Esophagus squamous epithelium (tissue), 5 donors: ENCODE results near the gene COMMD1. TPM values are rescaled to one million over a fixed set of nuclear protein-coding genes. Genes with fewer than 3 reads are reported as not detected.
"Not testable (repeated sequence)": the region's sequence is repeated elsewhere in the genome, so short reads cannot be mapped to it uniquely, and the experiment has no call there.

Experiments
- DNase-seq: peaks from one replicate; lab custom pipeline; 2025; lab: John Stamatoyannopoulos, UW
- H3K27ac ChIP-seq, 4 donors: fragments of 200-600 bp; sonication (generic); one replicate each; pipeline ENCODE4 v1.5.1; 2016 to 2019; ENCODE audit warnings: mild to moderate bottlenecking in 1 of 4
- H3K27me3 ChIP-seq, 4 donors: fragments of 200-600 bp; sonication (generic); 1 replicate in 3 of 4; 2 replicates in 1 of 4; pipeline versions ENCODE4 v1.5.1 to v1.6.0; 2017 to 2021; ENCODE audit warnings: antibody characterized with exemption in 1 of 4
- H3K36me3 ChIP-seq, 3 donors: fragments of 200-600 bp; sonication (generic); one replicate each; pipeline ENCODE4 v1.5.1; 2016 to 2019
- H3K4me1 ChIP-seq, 3 donors: fragments of 200-600 bp; sonication (generic); one replicate each; pipeline ENCODE4 v1.5.1; 2017 to 2019
- H3K4me3 ChIP-seq, 4 donors: fragments of 200-600 bp; sonication (generic); 1 replicate in 3 of 4; 2 replicates in 1 of 4; pipeline ENCODE4 v1.5.1; 2016 to 2019; ENCODE audit warnings: mild to moderate bottlenecking in 2 of 4, moderate library complexity in 1 of 4
- H3K9me3 ChIP-seq, 3 donors: fragments of 200-600 bp; sonication (generic); one replicate each; pipeline ENCODE4 v1.5.1; 2016 to 2019
- POLR2A ChIP-seq, 4 donors: fragments of 450-650 bp; IDR thresholded peaks; one replicate each; pipeline ENCODE4 v1.6.1; 2017; ENCODE audit warnings: antibody characterized with exemption in 4 of 4, mild to moderate bottlenecking in 4 of 4, moderate library complexity in 3 of 4
- WGBS, 2 donors: methylation state at CpG; one replicate each; pipeline ENCODE4 v1.1.5; 2018; 5-methylcytosine and 5-hydroxymethylcytosine counted together
- intact Hi-C: fragments of 100-400 bp; cut with DNase I; formaldehyde crosslinking; loops from one replicate; pipeline ENCODE4 v1.15.0; 2022
- total RNA-seq, 4 donors: library from RNA; depleted of rRNA; stranded (reverse); fragments of >200 nt; gene quantifications; one replicate each; pipeline ENCODE4 v1.1.0, GENCODE V29; 2016
- TF ChIP-seq, protein P1 (sequence below), 6 experiments: fragments of 450-650 bp in 4 of 6; fragments of 200-600 bp in 2 of 6; sonication (generic) in 2 of 6; IDR thresholded peaks; one replicate each; pipeline ENCODE4 v1.5.1; 2016 to 2019; ENCODE audit warnings: antibody characterized with exemption in 6 of 6, mild to moderate bottlenecking in 4 of 6, moderate library complexity in 4 of 6
- donor health status: DM: yes; HTN: yes; CAD: no.

COMMD1 gene
- total RNA-seq = 10 to 100 TPM; 38.0 to 44.3 (median 40.5) TPM

DNA sequence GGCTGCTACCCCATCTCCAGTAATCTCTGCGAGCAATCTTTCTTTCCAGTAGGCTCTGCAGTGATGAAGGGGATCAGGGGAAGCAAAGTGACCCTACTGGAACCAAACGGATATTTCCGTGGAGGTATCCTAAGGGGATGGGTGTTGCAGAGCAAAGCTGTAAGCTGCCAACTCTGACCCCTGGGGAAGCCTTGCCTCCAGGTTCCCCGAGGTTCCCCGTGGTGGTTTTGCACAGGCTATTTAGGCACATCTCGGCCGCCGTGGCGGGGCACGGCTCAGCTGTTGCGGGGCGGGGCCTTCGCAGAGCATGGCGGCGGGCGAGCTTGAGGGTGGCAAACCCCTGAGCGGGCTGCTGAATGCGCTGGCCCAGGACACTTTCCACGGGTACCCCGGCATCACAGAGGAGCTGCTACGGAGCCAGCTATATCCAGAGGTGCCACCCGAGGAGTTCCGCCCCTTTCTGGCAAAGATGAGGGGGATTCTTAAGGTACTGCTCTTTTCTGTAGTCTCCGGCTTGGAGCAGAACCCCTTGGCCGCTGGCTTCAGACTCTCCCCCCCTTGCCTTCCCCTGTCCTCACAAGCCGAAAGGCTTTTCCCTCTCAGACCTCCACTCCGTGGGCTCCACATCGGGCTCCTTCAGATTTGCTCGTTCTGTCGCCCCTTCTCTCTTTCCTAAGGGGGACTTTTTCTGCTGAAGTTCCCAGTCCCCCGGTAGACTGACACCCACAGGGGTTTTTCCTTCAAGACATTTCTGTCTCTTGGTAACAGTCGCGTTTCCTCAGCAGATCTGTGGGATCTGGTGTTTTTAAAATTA is at the start of gene COMMD1:
Gene COMMD1, plus strand, starts transcription at position 303 of the 814 bp plus-strand sequence. Its CDS starts 5 bp downstream, at position 308.
- DNase-seq = no peak
- WGBS, 2 donors = 1 to 2% methylated on average over 16 to 20 of the region's 33 CpGs
- no peaks in the 10 kb centered on the region for H3K36me3 ChIP-seq
- H3K4me1 ChIP-seq = peaks cover 0 to 39% (median 7%) of the 10 kb centered on the region in 3 donors
- intact Hi-C loops = no loop called here
- no peaks in the 10 kb centered on the region for H3K9me3 ChIP-seq
- peak within 1 kb of the TSS; percentile 71 to 86 (median 79) for H3K27ac ChIP-seq
- peak within 1 kb of the TSS; percentile 50 to 86 (median 79) for H3K4me3 ChIP-seq
- TF ChIP-seq POLR2A (IDR thresholded peaks at IDR 0.05) = peak in 1 of 4 donors; percentile 58
- TF ChIP-seq, protein P1, sequence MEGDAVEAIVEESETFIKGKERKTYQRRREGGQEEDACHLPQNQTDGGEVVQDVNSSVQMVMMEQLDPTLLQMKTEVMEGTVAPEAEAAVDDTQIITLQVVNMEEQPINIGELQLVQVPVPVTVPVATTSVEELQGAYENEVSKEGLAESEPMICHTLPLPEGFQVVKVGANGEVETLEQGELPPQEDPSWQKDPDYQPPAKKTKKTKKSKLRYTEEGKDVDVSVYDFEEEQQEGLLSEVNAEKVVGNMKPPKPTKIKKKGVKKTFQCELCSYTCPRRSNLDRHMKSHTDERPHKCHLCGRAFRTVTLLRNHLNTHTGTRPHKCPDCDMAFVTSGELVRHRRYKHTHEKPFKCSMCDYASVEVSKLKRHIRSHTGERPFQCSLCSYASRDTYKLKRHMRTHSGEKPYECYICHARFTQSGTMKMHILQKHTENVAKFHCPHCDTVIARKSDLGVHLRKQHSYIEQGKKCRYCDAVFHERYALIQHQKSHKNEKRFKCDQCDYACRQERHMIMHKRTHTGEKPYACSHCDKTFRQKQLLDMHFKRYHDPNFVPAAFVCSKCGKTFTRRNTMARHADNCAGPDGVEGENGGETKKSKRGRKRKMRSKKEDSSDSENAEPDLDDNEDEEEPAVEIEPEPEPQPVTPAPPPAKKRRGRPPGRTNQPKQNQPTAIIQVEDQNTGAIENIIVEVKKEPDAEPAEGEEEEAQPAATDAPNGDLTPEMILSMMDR (IDR thresholded peaks at IDR 0.05) = peak in 1 of 6 experiments; percentile 29
- H3K27me3 ChIP-seq = no peaks in the 10 kb centered on the region

DNA sequence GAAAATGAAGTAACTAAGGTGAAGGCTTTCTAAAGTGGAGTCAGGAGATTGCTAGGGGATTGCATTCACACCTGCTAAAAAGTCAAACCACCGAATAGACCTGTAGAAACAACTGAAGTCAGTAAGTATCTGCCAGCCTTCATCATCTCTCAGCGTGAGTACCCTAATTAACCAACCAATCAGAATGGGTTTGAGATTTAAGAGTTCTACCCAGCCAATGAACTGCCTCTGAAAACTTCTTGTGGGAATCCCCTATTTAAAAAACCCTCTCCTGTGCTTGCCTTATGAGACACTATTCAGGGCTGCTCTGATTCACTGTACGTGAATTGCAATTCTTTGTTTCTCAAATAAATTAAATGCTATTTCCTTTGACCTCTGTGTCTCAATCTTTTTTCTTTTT is 48.2 kb upstream of the COMMD1 start:
- H3K27ac ChIP-seq = no peak overlapping the region
- 32 to 45% methylated on average over 3 of the region's 3 CpGs for WGBS, 2 donors
- no peak for DNase-seq
- TF ChIP-seq POLR2A (IDR thresholded peaks at IDR 0.05) = no peak
- TF ChIP-seq, protein P1 (IDR thresholded peaks at IDR 0.05) = no peak
- H3K36me3 ChIP-seq = no peaks in the 10 kb centered on the region
- H3K4me3 ChIP-seq = no peak overlapping the region
- peaks cover 0 to 21% (median 6%) of the 10 kb centered on the region in 3 donors for H3K4me1 ChIP-seq
- intact Hi-C loops = no loop called here
- H3K27me3 ChIP-seq = no peaks in the 10 kb centered on the region
- H3K9me3 ChIP-seq = no peaks in the 10 kb centered on the region

DNA sequence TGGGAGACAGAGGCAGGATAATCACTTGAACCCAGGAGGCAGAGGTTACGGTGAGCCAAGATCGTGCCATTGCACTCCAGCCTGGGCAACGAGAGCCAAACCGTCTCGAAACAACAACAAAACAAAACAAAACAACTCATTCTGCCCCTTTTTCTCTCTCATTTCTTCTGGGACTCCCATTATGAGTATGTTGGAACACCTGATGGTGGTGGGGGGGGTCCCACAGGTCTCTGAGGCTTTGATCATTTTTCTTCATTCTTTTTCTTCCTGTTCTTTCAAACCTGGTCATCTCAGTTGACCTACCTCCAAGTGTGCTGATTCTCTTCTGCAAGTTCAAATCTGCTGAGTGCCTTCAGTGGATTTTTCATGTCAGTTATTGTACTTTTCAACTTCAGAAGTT is 43.4 kb upstream of the COMMD1 start:
- WGBS, 2 donors = 84 to 95% methylated on average over 5 of the region's 5 CpGs
- TF ChIP-seq POLR2A (IDR thresholded peaks at IDR 0.05) = no peak
- TF ChIP-seq, protein P1 (IDR thresholded peaks at IDR 0.05) = no peak
- no peaks in the 10 kb centered on the region for H3K4me1 ChIP-seq
- no peak for DNase-seq
- H3K9me3 ChIP-seq = no peaks in the 10 kb centered on the region
- H3K27me3 ChIP-seq = no peaks in the 10 kb centered on the region
- H3K4me3 ChIP-seq = no peak overlapping the region
- peaks cover 0 to 34% (median 4%) of the 10 kb centered on the region in 3 donors for H3K36me3 ChIP-seq
- no peak overlapping the region for H3K27ac ChIP-seq
- intact Hi-C loops = no loop called here

DNA sequence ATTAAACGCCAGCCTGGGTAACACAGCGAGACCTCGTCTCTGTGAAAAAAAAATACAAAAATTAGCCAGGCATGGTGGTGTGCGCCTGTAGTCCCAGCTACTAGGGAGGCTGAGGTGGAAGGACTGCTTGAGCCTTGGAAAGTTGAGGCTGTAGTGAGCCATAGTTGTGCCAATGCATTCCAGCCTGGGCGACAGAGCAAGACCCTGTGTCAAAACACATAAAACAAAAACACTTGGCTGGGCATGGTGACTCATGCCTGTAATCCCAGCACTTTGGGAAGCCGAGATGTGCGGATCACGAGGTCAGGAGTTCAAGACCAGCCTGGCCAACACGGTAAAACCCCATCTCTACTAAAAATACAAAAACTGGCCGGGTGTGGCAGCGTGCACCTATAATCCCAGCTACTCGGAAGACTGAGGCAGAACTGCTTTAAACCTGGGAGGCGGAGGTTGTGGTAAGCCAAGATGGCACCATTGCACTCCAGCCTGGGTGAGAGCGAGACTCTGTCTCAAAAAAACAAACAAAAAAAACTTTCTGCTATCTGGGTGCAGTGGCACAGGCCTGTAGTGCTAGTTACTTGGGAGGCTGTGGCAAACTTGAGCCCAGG is 38.9 kb upstream of the COMMD1 start:
- DNase-seq, H3K27ac ChIP-seq, H3K27me3 ChIP-seq, H3K4me3 ChIP-seq, intact Hi-C loops, H3K4me1 ChIP-seq, H3K9me3 ChIP-seq: not testable (repeated sequence)
- peaks cover 13 to 79% (median 27%) of the 10 kb centered on the region in 3 donors for H3K36me3 ChIP-seq
- 94 to 97% methylated on average over 14 of the region's 14 CpGs for WGBS, 2 donors

DNA sequence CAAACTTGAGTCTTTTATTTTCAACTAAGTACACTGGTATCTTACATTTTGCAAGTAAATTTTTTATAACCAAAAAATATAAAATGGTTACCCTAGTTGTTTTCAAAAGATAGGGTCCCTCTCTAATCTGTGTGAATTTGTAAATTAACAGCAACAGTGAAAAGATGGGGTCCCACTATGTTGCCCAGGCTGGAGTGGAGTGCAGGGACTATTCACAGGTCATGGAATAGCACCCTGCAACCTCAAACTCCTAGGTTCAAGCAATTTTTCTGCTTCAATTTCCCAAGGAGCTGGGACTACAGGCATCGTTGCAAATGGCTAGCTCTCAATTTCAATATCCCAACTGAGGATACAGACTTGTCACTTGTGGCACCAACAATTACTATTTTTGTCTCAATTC is 29.1 kb upstream of the COMMD1 start:
- no peak overlapping the region for H3K27ac ChIP-seq
- no peak overlapping the region for H3K4me3 ChIP-seq
- intact Hi-C loops = no loop called here
- TF ChIP-seq, protein P1 (IDR thresholded peaks at IDR 0.05) = no peak
- TF ChIP-seq POLR2A (IDR thresholded peaks at IDR 0.05) = no peak
- no peaks in the 10 kb centered on the region for H3K4me1 ChIP-seq
- WGBS, 2 donors = 83 to 95% methylated on average over 1 of the region's 1 CpG
- no peaks in the 10 kb centered on the region for H3K27me3 ChIP-seq
- DNase-seq = no peak
- H3K9me3 ChIP-seq = no peaks in the 10 kb centered on the region
- peaks cover 5 to 98% (median 59%) of the 10 kb centered on the region in 3 donors for H3K36me3 ChIP-seq
